GM23338 (cell line): ENCODE measurements around the gene OTUD4. TPM values are rescaled to one million over a fixed set of nuclear protein-coding genes. Genes with fewer than 3 reads are reported as not detected.

Experiments
- ATAC-seq: fragments of 200-7000 bp; cut with Tn5 transposase; 3 replicates; pipeline ENCODE4 v1.9.1; 2020
- DNase-seq: peaks from one replicate; pipeline ENCODE4 v3.0.0-alpha.2; 2015; ENCODE audit warnings: low spot score
- H2AFZ ChIP-seq: fragments of 200-600 bp; sonication (generic); 2 replicates; pipeline ENCODE4 v1.8.0; 2016; ENCODE audit warnings: antibody characterized with exemption, mild to moderate bottlenecking, moderate library complexity
- H3F3A ChIP-seq: fragments of 200-600 bp; sonication (generic); replicated peaks from 2 replicates; pipeline ENCODE4 v1.8.0; 2017; ENCODE audit warnings: antibody characterized with exemption, mixed run types, low read depth
- H3K27ac ChIP-seq: fragments of 200-600 bp; sonication (generic); 2 replicates; pipeline ENCODE4 v1.6.1; 2016; ENCODE audit warnings: low read depth
- H3K27me3 ChIP-seq: fragments of 200-600 bp; sonication (generic); 2 replicates; pipeline ENCODE4 v1.8.0; 2016; ENCODE audit warnings: mild to moderate bottlenecking, mixed run types, moderate library complexity; ENCODE audit not compliant: insufficient read depth
- H3K36me3 ChIP-seq: fragments of 200-600 bp; sonication (generic); 2 replicates; pipeline ENCODE4 v1.8.0; 2016; ENCODE audit warnings: mild to moderate bottlenecking; ENCODE audit not compliant: insufficient read depth
- H3K4me1 ChIP-seq: fragments of 200-600 bp; sonication (generic); 2 replicates; pipeline ENCODE4 v1.8.0; 2016; ENCODE audit warnings: mild to moderate bottlenecking, moderate library complexity; ENCODE audit not compliant: insufficient read depth
- H3K4me2 ChIP-seq: fragments of 200-600 bp; sonication (generic); 2 replicates; pipeline ENCODE4 v1.7.1; 2017; ENCODE audit warnings: mixed run types
- H3K4me3 ChIP-seq: fragments of 200-600 bp; sonication (generic); 2 replicates; pipeline ENCODE4 v1.6.1; 2016; ENCODE audit warnings: mixed run types
- H3K79me2 ChIP-seq: fragments of 200-600 bp; sonication (generic); replicated peaks from 2 replicates; pipeline ENCODE4 v1.8.0; 2017; ENCODE audit warnings: mild to moderate bottlenecking; ENCODE audit not compliant: insufficient read depth
- H3K9me2 ChIP-seq: fragments of 200-600 bp; sonication (generic); 2 replicates; pipeline ENCODE4 v1.8.0; 2017; ENCODE audit not compliant: insufficient read depth
- H4K20me1 ChIP-seq: fragments of 200-600 bp; sonication (generic); replicated peaks from 2 replicates; pipeline ENCODE4 v1.8.0; 2017; ENCODE audit warnings: mild to moderate bottlenecking; ENCODE audit not compliant: insufficient read depth
- H3K27ac Mint-ChIP-seq: 2 replicates; pipeline ENCODE4 v1.8.0; 2020; ENCODE audit warnings: inconsistent platforms, mild to moderate bottlenecking, moderate library complexity, mixed read lengths
- H3K27me3 Mint-ChIP-seq: 3 replicates; pipeline ENCODE4 v1.8.0; 2022; ENCODE audit warnings: low read depth, mild to moderate bottlenecking, moderate library complexity, mixed read lengths, inconsistent platforms; ENCODE audit not compliant: insufficient read depth, poor library complexity
- H3K36me3 Mint-ChIP-seq: 3 replicates; pipeline ENCODE4 v1.8.0; 2021; ENCODE audit warnings: low read depth, mild to moderate bottlenecking, inconsistent platforms, moderate library complexity, mixed read lengths
- H3K4me1 Mint-ChIP-seq: 3 replicates; pipeline ENCODE4 v1.8.0; 2020; ENCODE audit warnings: mild to moderate bottlenecking, inconsistent platforms, mixed read lengths
- H3K4me3 Mint-ChIP-seq: 3 replicates; pipeline ENCODE4 v1.8.0; 2021; ENCODE audit warnings: moderate library complexity, mild to moderate bottlenecking, inconsistent platforms, mixed read lengths
- H3K9me3 Mint-ChIP-seq: 3 replicates; pipeline ENCODE4 v1.8.0; 2020; ENCODE audit warnings: moderate library complexity, mild to moderate bottlenecking, inconsistent platforms, mixed read lengths
- CREB1 ChIP-seq: fragments of 250-450 bp; sonication (Bioruptor Pico); IDR thresholded peaks from 2 replicates; pipeline ENCODE4 v1.5.0; 2020; ENCODE audit warnings: low read depth, mild to moderate bottlenecking, moderate library complexity
- CTCF ChIP-seq, 2 experiments: fragments of 200-600 bp in 1 of 2; sonication (generic) in 1 of 2; conservative IDR thresholded peaks; 2 replicates each; pipeline versions ENCODE4 v1.5.1 to v1.6.1; 2016 to 2017; ENCODE audit warnings: antibody characterized with exemption in 2 of 2, low read depth in 2 of 2, mild to moderate bottlenecking in 2 of 2, moderate library complexity in 1 of 2
- EZH2 ChIP-seq: fragments of 200-600 bp; sonication (generic); IDR thresholded peaks from one replicate; pipeline ENCODE4 v1.8.0; 2017; ENCODE audit warnings: antibody characterized with exemption, mild to moderate bottlenecking, low read depth; ENCODE audit not compliant: unreplicated experiment
- JUNB ChIP-seq: IDR thresholded peaks from one replicate; pipeline ENCODE4 v1.6.1; 2016; ENCODE audit warnings: antibody characterized with exemption; ENCODE audit not compliant: unreplicated experiment
- REST ChIP-seq: IDR thresholded peaks from one replicate; pipeline ENCODE4 v1.6.1; 2018; ENCODE audit warnings: antibody characterized with exemption; ENCODE audit not compliant: unreplicated experiment
- ZNF462 ChIP-seq: fragments of 250-450 bp; sonication (Bioruptor Pico); IDR thresholded peaks from 2 replicates; pipeline ENCODE4 v1.5.0; 2020; ENCODE audit warnings: mild to moderate bottlenecking, moderate library complexity
- polyA plus RNA-seq: library from polyadenylated mRNA; unstranded; fragments of >200 nt; fragmentation: Nextera tagmentation; extraction: Ambion mirVana; gene quantifications from 2 replicates; pipeline ENCODE4 v1.2.1, GENCODE V29; 2016
- total RNA-seq: library from RNA; depleted of rRNA; stranded (reverse); fragments of >200 nt; shearing (Covaris generic); gene quantifications from 2 replicates; pipeline ENCODE4 v1.2.3, GENCODE V29; 2014

The OTUD4 gene
- total and polyA plus RNA-seq, 2 experiments from 2014 or later = 17.9 to 53.2 TPM

- H3F3A ChIP-seq = no peaks in the 10 kb centered on the region
- H3K4me1 ChIP-seq = peaks cover 19% of the 10 kb centered on the region
- H3K4me3 ChIP-seq = peak overlapping the region; percentile 93
- H3K27me3 Mint-ChIP-seq = peaks cover 5% of the 10 kb centered on the region
- H3K27ac ChIP-seq = peak overlapping the region; percentile 90
- ATAC-seq (no peak), DNase-seq (no peak)
- peaks cover 95% of the 10 kb centered on the region for H3K79me2 ChIP-seq
- TF ChIP-seq REST (no peak), CTCF (conservative IDR thresholded peaks at IDR 0.05; ENCODE audit: low read depth in 2 of 2) (0 out of 4 replicates have a peak, but pooled peaks of 1 of the 2 experiments have one; percentile 22)
- peaks cover 22% of the 10 kb centered on the region for H3K36me3 ChIP-seq
- H3K27ac Mint-ChIP-seq = peak overlapping the region; percentile 99
- H2AFZ ChIP-seq = peak overlapping the region; percentile 61
- H3K36me3 Mint-ChIP-seq = peaks cover 40% of the 10 kb centered on the region
- peak overlapping the region; percentile 93 for H3K4me2 ChIP-seq
- no peaks in the 10 kb centered on the region for H3K9me2 ChIP-seq
- H3K27me3 ChIP-seq = no peaks in the 10 kb centered on the region
- peaks cover 10% of the 10 kb centered on the region for H3K9me3 Mint-ChIP-seq
- peaks cover 17% of the 10 kb centered on the region; the same call in 1 of the 2 replicates for H4K20me1 ChIP-seq
- H3K4me3 Mint-ChIP-seq = peak overlapping the region; percentile 95
- peaks cover 5% of the 10 kb centered on the region; the same call in 2 of the 3 replicates for H3K4me1 Mint-ChIP-seq
Observed at GRCh38 chr4:145097331-145097820, 83.0 kb downstream of the OTUD4 start.

GRCh38 chr4:145093638-145094037, 86.8 kb downstream of the OTUD4 start:
- no peak overlapping the region for H2AFZ ChIP-seq
- Mint-ChIP-seq H3K4me1 (no peaks in the 10 kb centered on the region; the same call in 2 of the 3 replicates), H3K27me3 (peaks cover 5% of the 10 kb centered on the region), H3K36me3 (peaks cover 44% of the 10 kb centered on the region), H3K4me3 (no peak overlapping the region), H3K27ac (no peak overlapping the region), H3K9me3 (peaks cover 10% of the 10 kb centered on the region)
- H3K27me3 ChIP-seq = no peaks in the 10 kb centered on the region
- ATAC-seq (no peak), DNase-seq (no peak)
- H3K36me3 ChIP-seq = peaks cover 31% of the 10 kb centered on the region
- peaks cover 93% of the 10 kb centered on the region for H3K79me2 ChIP-seq
- H3K4me2 ChIP-seq = no peak overlapping the region
- H3K9me2 ChIP-seq = no peaks in the 10 kb centered on the region
- H3F3A ChIP-seq = no peaks in the 10 kb centered on the region
- H4K20me1 ChIP-seq = peaks cover 24% of the 10 kb centered on the region; the same call in 1 of the 2 replicates
- peaks cover 6% of the 10 kb centered on the region; the same call in 1 of the 2 replicates for H3K4me1 ChIP-seq
- H3K4me3 ChIP-seq = no peak overlapping the region
- no peak overlapping the region for H3K27ac ChIP-seq
- TF ChIP-seq EZH2 = no peak
- no peak for TF ChIP-seq JUNB
- no peak for TF ChIP-seq ZNF462 (CRISPR knock-in tag)
- no peak for TF ChIP-seq CREB1 (CRISPR knock-in tag)
